WERI-Rb-1 (cell line): Measurements from ENCODE around the gene LIMCH1.

Experiments used
- DNase-seq: peaks from one replicate; pipeline ENCODE4 v3.0.0-alpha.2; 2020
- H3K27ac ChIP-seq: fragments of 250-450 bp; sonication (Bioruptor Pico); 2 replicates; pipeline ENCODE4 v1.5.1; 2020; ENCODE audit warnings: mild to moderate bottlenecking, moderate library complexity
- H3K27me3 ChIP-seq: fragments of 250-450 bp; sonication (Bioruptor Pico); 2 replicates; pipeline ENCODE4 v1.5.1; 2021; ENCODE audit warnings: mild to moderate bottlenecking, low read depth, moderate library complexity; ENCODE audit not compliant: insufficient read depth, severe bottlenecking
- H3K36me3 ChIP-seq: fragments of 250-450 bp; sonication (Bioruptor Pico); 2 replicates; pipeline ENCODE4 v1.5.1; 2020; ENCODE audit warnings: mild to moderate bottlenecking, moderate library complexity
- H3K4me3 ChIP-seq: 2 replicates; pipeline ENCODE4 v1.5.1; 2011; ENCODE audit warnings: low read depth, mild to moderate bottlenecking, control low read depth, low read length
- H3K9me3 ChIP-seq: fragments of 250-450 bp; sonication (Bioruptor Pico); 2 replicates; pipeline ENCODE4 v1.5.1; 2021; ENCODE audit warnings: mild to moderate bottlenecking, moderate library complexity; ENCODE audit not compliant: severe bottlenecking
- CTCF ChIP-seq: IDR thresholded peaks from 2 replicates; pipeline ENCODE4 v1.5.1; 2011; ENCODE audit warnings: low read depth, mild to moderate bottlenecking, control low read depth, inconsistent platforms, low read length

The LIMCH1 gene

GRCh38 chr4:41572956-41573355 is 35.0 kb downstream of the LIMCH1 start:
- no peak for DNase-seq
- TF ChIP-seq CTCF: no peak
- H3K9me3 ChIP-seq: no peaks in the 10 kb centered on the region
- no peaks in the 10 kb centered on the region for H3K36me3 ChIP-seq
- no peaks in the 10 kb centered on the region for H3K27me3 ChIP-seq
- no peak overlapping the region for H3K4me3 ChIP-seq
- no peak overlapping the region for H3K27ac ChIP-seq

GRCh38 chr4:41573502-41574001 is 35.6 kb downstream of the LIMCH1 start:
- no peak for TF ChIP-seq CTCF
- H3K27ac ChIP-seq: no peak overlapping the region
- no peaks in the 10 kb centered on the region for H3K9me3 ChIP-seq
- no peaks in the 10 kb centered on the region for H3K36me3 ChIP-seq
- no peaks in the 10 kb centered on the region for H3K27me3 ChIP-seq
- no peak overlapping the region for H3K4me3 ChIP-seq
- DNase-seq: no peak

GRCh38 chr4:41575207-41575606 is 37.2 kb downstream of the LIMCH1 start:
- Histone ChIP-seq H3K27ac (no peak overlapping the region), H3K4me3 (no peak overlapping the region), H3K9me3 (no peaks in the 10 kb centered on the region), H3K36me3 (no peaks in the 10 kb centered on the region), H3K27me3 (no peaks in the 10 kb centered on the region)
- DNase-seq: no peak
- no peak for TF ChIP-seq CTCF

GRCh38 chr4:41575665-41576064 is 37.7 kb downstream of the LIMCH1 start:
- no peak for TF ChIP-seq CTCF

GRCh38 chr4:41579043-41579442 is 41.1 kb downstream of the LIMCH1 start:
- no peak for DNase-seq
- no peak for TF ChIP-seq CTCF
- Histone ChIP-seq H3K36me3 (no peaks in the 10 kb centered on the region), H3K9me3 (no peaks in the 10 kb centered on the region), H3K27ac (peak overlapping the region; percentile 70), H3K4me3 (no peak overlapping the region), H3K27me3 (no peaks in the 10 kb centered on the region)

More at GRCh38 chr4:41575665-41576064, 37.7 kb downstream of the LIMCH1 start:
- no peak for DNase-seq
- Histone ChIP-seq H3K27ac (no peak overlapping the region), H3K9me3 (no peaks in the 10 kb centered on the region), H3K27me3 (no peaks in the 10 kb centered on the region), H3K36me3 (no peaks in the 10 kb centered on the region), H3K4me3 (no peak overlapping the region)

- no peak for TF ChIP-seq CTCF
- no peaks in the 10 kb centered on the region for H3K27me3 ChIP-seq
- H3K4me3 ChIP-seq: no peak overlapping the region
Measured at GRCh38 chr4:41579526-41579925, 41.6 kb downstream of the LIMCH1 start.

More at GRCh38 chr4:41579526-41579925, 41.6 kb downstream of the LIMCH1 start:
- DNase-seq: no peak
- no peaks in the 10 kb centered on the region for H3K36me3 ChIP-seq
- H3K9me3 ChIP-seq: no peaks in the 10 kb centered on the region
- peak overlapping the region; percentile 70 for H3K27ac ChIP-seq
